ENCODE data around the gene CHMP1B.

The CHMP1B gene

GRCh38 chr18:11840493-11840892 lies 10.7 kb upstream of the CHMP1B start:
- H3K4me1 ChIP-seq (ENCODE audit: insufficient read depth, low read length, poor library complexity, severe bottlenecking) = no peaks in the 10 kb centered on the region
- H2AFZ ChIP-seq (ENCODE audit: low read length) = no peak overlapping the region
- no peaks in the 10 kb centered on the region for H3K36me3 ChIP-seq (ENCODE audit: insufficient read depth, low read length)
- no peaks in the 10 kb centered on the region for H3K9me2 ChIP-seq (replicated peaks; ENCODE audit: low read depth, low read length)
- H3K4me3 ChIP-seq (ENCODE audit: low read length, poor library complexity, severe bottlenecking) = no peak overlapping the region
- no peaks in the 10 kb centered on the region for H4K20me1 ChIP-seq (ENCODE audit: insufficient read depth, low read length, poor library complexity, severe bottlenecking)
- H3K27me3 ChIP-seq (ENCODE audit: insufficient read depth, low read length, poor library complexity, severe bottlenecking) = no peaks in the 10 kb centered on the region
- TF ChIP-seq CTCF (conservative IDR thresholded peaks at IDR 0.05; ENCODE audit: low read length) (no peak), EZH2phosphoT487 (IDR thresholded peaks at IDR 0.05; ENCODE audit: borderline replicate concordance) (no peak)
- no peaks in the 10 kb centered on the region for H3K9me3 ChIP-seq (ENCODE audit: insufficient read depth, low read depth, low read length)
- no peaks in the 10 kb centered on the region for H3F3A ChIP-seq (ENCODE audit: low read depth)
- no peaks in the 10 kb centered on the region for H3K79me2 ChIP-seq (ENCODE audit: insufficient read depth, low read length)
- no peak overlapping the region for H3K4me2 ChIP-seq (ENCODE audit: low read depth, low read length, poor library complexity, severe bottlenecking)
- no peak overlapping the region for H3K9ac ChIP-seq (ENCODE audit: low read depth, low read length, poor library complexity, severe bottlenecking)

- no peaks in the 10 kb centered on the region for H3K9me3 ChIP-seq (ENCODE audit: insufficient read depth, low read depth, low read length)
- TF ChIP-seq CTCF (conservative IDR thresholded peaks at IDR 0.05; ENCODE audit: low read length) (no peak), EZH2phosphoT487 (IDR thresholded peaks at IDR 0.05; ENCODE audit: borderline replicate concordance) (no peak)
- H3K4me2 ChIP-seq (ENCODE audit: low read depth, low read length, poor library complexity, severe bottlenecking) = no peak overlapping the region
- no peaks in the 10 kb centered on the region for H3K4me1 ChIP-seq (ENCODE audit: insufficient read depth, low read length, poor library complexity, severe bottlenecking)
- H4K20me1 ChIP-seq (ENCODE audit: insufficient read depth, low read length, poor library complexity, severe bottlenecking) = no peaks in the 10 kb centered on the region
- H3K27me3 ChIP-seq (ENCODE audit: insufficient read depth, low read length, poor library complexity, severe bottlenecking) = no peaks in the 10 kb centered on the region
- H3K36me3 ChIP-seq (ENCODE audit: insufficient read depth, low read length) = no peaks in the 10 kb centered on the region
- no peak overlapping the region for H3K4me3 ChIP-seq (ENCODE audit: low read length, poor library complexity, severe bottlenecking)
- no peak overlapping the region for H3K9ac ChIP-seq (ENCODE audit: low read depth, low read length, poor library complexity, severe bottlenecking)
- H3F3A ChIP-seq (ENCODE audit: low read depth) = no peaks in the 10 kb centered on the region
- H3K79me2 ChIP-seq (ENCODE audit: insufficient read depth, low read length) = no peaks in the 10 kb centered on the region
- no peaks in the 10 kb centered on the region for H3K9me2 ChIP-seq (replicated peaks; ENCODE audit: low read depth, low read length)
- no peak overlapping the region for H2AFZ ChIP-seq (ENCODE audit: low read length)
Measured at GRCh38 chr18:11842562-11842961, 8.7 kb upstream of the CHMP1B start.

- Histone ChIP-seq H3K9me2 (replicated peaks; ENCODE audit: low read depth, low read length) (no peaks in the 10 kb centered on the region), H3K27me3 (ENCODE audit: insufficient read depth, low read length, poor library complexity, severe bottlenecking) (no peaks in the 10 kb centered on the region), H3K4me1 (ENCODE audit: insufficient read depth, low read length, poor library complexity, severe bottlenecking) (no peaks in the 10 kb centered on the region), H3K9me3 (ENCODE audit: insufficient read depth, low read depth, low read length) (no peaks in the 10 kb centered on the region), H3K79me2 (ENCODE audit: insufficient read depth, low read length) (no peaks in the 10 kb centered on the region), H3K4me2 (ENCODE audit: low read depth, low read length, poor library complexity, severe bottlenecking) (no peak overlapping the region), H3K36me3 (ENCODE audit: insufficient read depth, low read length) (no peaks in the 10 kb centered on the region), H3K4me3 (ENCODE audit: low read length, poor library complexity, severe bottlenecking) (no peak overlapping the region), H3F3A (ENCODE audit: low read depth) (no peaks in the 10 kb centered on the region), H3K9ac (ENCODE audit: low read depth, low read length, poor library complexity, severe bottlenecking) (no peak overlapping the region), H2AFZ (ENCODE audit: low read length) (no peak overlapping the region), H4K20me1 (ENCODE audit: insufficient read depth, low read length, poor library complexity, severe bottlenecking) (no peaks in the 10 kb centered on the region)
- TF ChIP-seq EZH2phosphoT487 (IDR thresholded peaks at IDR 0.05; ENCODE audit: borderline replicate concordance) (no peak), CTCF (conservative IDR thresholded peaks at IDR 0.05; ENCODE audit: low read length) (no peak)
Measured at GRCh38 chr18:11844436-11844835, 6.8 kb upstream of the CHMP1B start.
